Measurements from ENCODE around the gene HLA-DOA. TPM values are rescaled to one million over a fixed set of nuclear protein-coding genes. Genes with fewer than 3 reads are reported as not detected.

The HLA-DOA gene
- total RNA-seq, 1 experiment from 2014 or later = not detected

DNA sequence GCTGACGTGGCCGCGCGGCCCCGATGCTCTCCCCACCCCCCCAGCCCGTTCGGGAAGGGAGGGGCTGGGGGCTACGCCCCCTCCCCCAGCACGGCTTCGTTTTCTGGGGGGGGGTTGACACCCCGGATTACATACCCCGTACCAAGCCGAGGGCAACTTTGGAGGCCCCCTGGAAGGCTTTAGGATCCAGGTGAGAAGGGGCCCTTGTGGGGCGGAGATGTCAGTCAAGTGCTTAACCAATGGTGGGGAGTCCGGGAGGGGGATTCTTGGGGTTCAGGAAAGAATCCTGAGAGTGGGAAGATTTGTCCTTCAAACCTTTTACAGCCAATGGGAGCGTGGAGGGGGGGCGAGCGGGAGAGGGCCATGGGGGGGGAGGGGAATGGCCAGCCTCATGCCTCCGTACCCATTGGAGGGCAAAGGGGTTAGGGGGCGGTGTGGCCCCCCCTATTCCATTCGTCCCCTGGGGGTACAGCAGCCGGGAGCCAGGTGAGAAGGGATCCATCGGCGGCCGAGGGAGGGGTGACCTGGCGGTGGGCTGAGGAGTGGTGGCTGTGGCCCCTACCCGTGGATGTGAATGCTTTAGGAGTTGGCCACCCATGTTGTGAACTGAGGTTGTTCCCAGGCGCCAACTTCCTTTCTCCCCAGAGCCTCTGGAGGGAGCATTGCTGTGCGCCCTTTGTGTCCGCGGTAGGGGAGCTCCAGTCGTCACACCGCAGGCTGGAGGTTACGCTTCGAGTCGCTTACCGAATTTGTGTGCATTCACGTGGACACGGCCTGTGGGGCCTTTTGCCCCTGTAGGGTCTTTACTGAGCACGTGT, 40.3 kb downstream of the HLA-DOA start:
- Mint-ChIP-seq H3K4me1 (ENCODE audit: low read depth, unreplicated experiment) (peaks cover 21% of the 10 kb centered on the region), H3K27ac (ENCODE audit: unreplicated experiment) (peak overlapping the region; percentile 100), H3K27me3 (ENCODE audit: insufficient read depth, unreplicated experiment) (no peaks in the 10 kb centered on the region), H3K9me3 (ENCODE audit: unreplicated experiment) (no peaks in the 10 kb centered on the region), H3K4me3 (ENCODE audit: unreplicated experiment) (peak overlapping the region; percentile 85), H3K36me3 (ENCODE audit: insufficient read depth, unreplicated experiment) (peaks cover 72% of the 10 kb centered on the region)
- peaks cover 8% of the 10 kb centered on the region for H3K36me3 ChIP-seq (ENCODE audit: control insufficient read depth, insufficient read depth, low read length)
- H3K4me1 ChIP-seq = no peaks in the 10 kb centered on the region; the same call in 1 of the 2 replicates
- DNase-seq = peak; percentile 83 to 92
- H3K9me3 ChIP-seq = no peaks in the 10 kb centered on the region
- peak overlapping the region; percentile 89 for H3K4me3 ChIP-seq (ENCODE audit: low read depth, low read length)
- TF ChIP-seq CTCF (IDR thresholded peaks at IDR 0.05; ENCODE audit: insufficient read depth in 1 of 2, low read depth in 1 of 2, low read length in 1 of 2, severe bottlenecking in 1 of 2, unreplicated experiment in 1 of 2) = peak in 1 of 2 experiments; percentile 1
- no TSS peak for BruUV-seq (replicated peaks)
- intact Hi-C loops (cut with micrococcal nuclease; ENCODE audit: unreplicated experiment) = loop anchor here (5.0 to 10.0 kb wide), 2 partner anchors 77 to 774 kb away; partner anchors contain the start of genes GPSM3 and PBX2
- POLR2A ChIA-PET = interaction anchor here (0.5 to 1.6 kb wide), 4 partner anchors 15 to 350 kb away, joined by 3 to 6 read pairs (median 4); partner anchors contain the start of genes HLA-DMA and RING1
- CTCF ChIA-PET = interaction anchor here (0.6 to 1.5 kb wide), 6 partner anchors 13 to 279 kb away, joined by 5 to 9 read pairs (median 7); no protein-coding TSS in a partner anchor
- H3K27me3 ChIP-seq (replicated peaks; ENCODE audit: control insufficient read depth, insufficient read depth, low read length) = no peaks in the 10 kb centered on the region

DNA sequence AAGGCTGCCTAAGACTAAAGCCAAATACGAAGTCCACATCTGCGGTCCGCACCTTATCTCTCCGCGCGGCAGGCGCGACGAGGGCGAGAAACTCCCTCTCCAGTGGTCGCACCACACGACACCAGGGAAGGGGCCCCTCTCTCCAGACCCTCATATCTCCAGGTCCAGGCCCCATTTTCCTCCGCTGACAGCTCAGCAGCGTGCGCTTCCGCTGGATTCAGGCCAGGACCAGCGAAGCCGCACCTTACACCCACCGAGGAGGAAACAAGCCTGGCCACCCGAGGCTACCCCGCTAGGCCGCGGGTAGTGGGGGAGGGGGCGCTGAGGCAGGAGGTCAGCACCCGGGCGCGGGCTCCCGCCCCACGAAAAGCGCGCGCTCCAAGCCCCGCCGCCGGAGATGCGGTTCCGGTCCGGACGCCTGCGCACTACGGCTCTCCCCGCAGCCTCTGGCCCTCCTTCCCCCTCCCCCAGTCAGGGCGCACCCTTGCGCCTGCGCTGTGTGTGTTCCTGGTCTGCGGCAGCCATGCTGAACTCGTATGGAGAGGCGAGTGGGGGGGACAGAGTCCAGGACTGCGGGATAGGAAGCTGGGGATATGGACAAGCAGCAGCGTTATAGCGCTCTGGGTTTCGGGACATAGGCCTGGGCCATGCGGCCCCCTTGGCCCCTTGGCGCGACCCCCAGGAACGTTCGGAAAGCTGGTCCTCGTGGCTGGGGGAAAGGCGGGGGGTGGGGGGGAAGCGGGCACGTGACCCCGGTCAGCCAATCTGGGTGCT, 41.1 kb downstream of the HLA-DOA start, which contains the start of gene BRD2:
BRD2 (plus strand) TSS at position 502 of the 774 bp plus-strand sequence. CDS start 4,305 bp downstream, outside the sequence.
- Mint-ChIP-seq H3K27me3 (ENCODE audit: insufficient read depth, unreplicated experiment) (no peaks in the 10 kb centered on the region), H3K9me3 (ENCODE audit: unreplicated experiment) (no peaks in the 10 kb centered on the region), H3K4me3 (ENCODE audit: unreplicated experiment) (peak within 1 kb of the TSS; percentile 85), H3K36me3 (ENCODE audit: insufficient read depth, unreplicated experiment) (peaks cover 64% of the 10 kb centered on the region), H3K27ac (ENCODE audit: unreplicated experiment) (peak within 1 kb of the TSS; percentile 100), H3K4me1 (ENCODE audit: low read depth, unreplicated experiment) (peaks cover 21% of the 10 kb centered on the region)
- Histone ChIP-seq H3K4me1 (no peaks in the 10 kb centered on the region), H3K27me3 (replicated peaks; ENCODE audit: control insufficient read depth, insufficient read depth, low read length) (no peaks in the 10 kb centered on the region), H3K9me3 (no peaks in the 10 kb centered on the region), H3K36me3 (ENCODE audit: control insufficient read depth, insufficient read depth, low read length) (peaks cover 8% of the 10 kb centered on the region), H3K4me3 (ENCODE audit: low read depth, low read length) (peak within 1 kb of the TSS; percentile 89)
- BruUV-seq (replicated peaks) = TSS peak; percentile 21
- POLR2A ChIA-PET = interaction anchor here (0.6 to 1.2 kb wide), 2 partner anchors 16 to 240 kb away, joined by 3 to 4 read pairs; partner anchors contain the start of gene RING1
- TF ChIP-seq CTCF (IDR thresholded peaks at IDR 0.05; ENCODE audit: insufficient read depth in 1 of 2, low read depth in 1 of 2, low read length in 1 of 2, severe bottlenecking in 1 of 2, unreplicated experiment in 1 of 2) = no peak
- intact Hi-C loops (cut with micrococcal nuclease; ENCODE audit: unreplicated experiment) = loop anchor here (5.0 to 10.0 kb wide), 2 partner anchors 76 to 773 kb away; partner anchors contain the start of genes GPSM3 and PBX2
- CTCF ChIA-PET = interaction anchor here (0.6 to 1.5 kb wide), 9 partner anchors 14 to 1050 kb away, joined by 4 to 9 read pairs (median 6); no protein-coding TSS in a partner anchor
- peak; percentile 96 for DNase-seq

All from Caco-2 (cell line).